ENCODE results near the gene FBXO48.

DNA sequence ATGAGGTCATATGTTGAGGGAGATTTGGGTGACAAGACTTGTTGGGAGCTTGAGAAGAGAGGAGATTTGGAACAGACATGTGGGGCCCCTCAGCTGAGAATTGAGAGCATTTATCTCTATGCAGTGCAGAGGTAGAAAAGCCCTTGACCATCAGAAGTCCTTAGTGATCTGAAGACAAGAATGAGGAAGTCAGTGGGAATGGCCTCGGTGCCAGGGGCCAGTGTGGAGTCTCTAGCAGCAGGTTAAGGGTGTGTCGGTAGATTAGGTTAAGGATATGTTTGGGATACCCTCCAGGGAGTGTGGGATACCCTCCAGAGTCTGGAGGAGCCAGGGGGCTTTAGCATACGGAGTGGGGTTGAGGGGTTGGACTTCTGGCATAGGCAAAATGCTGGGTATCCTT lies 41.6 kb downstream of the FBXO48 start:
- no peak for TF ChIP-seq CTCF (conservative IDR thresholded peaks at IDR 0.05)
- TF ChIP-seq ZFX (IDR thresholded peaks at IDR 0.05), result no peak

All from C4-2B (cell line).